GM18526 (cell line): ENCODE results near the gene MCAM.

Experiments
- POLR2A ChIP-seq: IDR thresholded peaks from 3 replicates; pipeline ENCODE4 v1.6.1; 2011; ENCODE audit not compliant: insufficient read length; ENCODE audit errors: extremely low read depth

The MCAM gene

DNA sequence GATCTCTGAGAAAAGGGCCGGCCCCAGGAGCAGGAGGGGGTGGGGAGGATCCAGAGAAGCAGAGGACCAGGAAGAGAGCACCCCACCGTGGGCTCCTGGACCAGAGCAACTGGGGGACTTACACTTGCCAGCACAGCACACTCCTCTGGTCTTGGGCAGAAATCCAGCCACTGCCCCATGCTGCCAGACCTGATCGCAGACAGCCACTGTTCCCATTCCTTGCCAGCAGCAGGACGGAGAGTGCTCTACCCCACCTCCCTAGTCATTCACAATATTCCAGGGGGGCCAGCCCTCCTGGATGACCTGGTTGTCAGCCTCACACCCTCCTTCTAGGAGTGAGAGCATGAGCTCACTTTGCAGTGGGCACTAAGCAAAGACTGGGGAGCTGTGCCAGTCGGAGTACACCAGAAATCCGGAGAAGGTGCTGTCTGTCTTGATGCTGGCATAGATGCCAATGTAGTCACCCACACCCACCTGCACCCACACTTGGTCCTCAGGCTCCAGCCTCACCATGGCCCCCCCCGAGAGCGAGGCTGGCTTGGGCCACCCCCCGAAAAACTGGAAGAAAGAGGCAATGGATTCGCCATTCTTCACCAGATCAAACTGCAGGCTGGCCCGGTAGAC, 22.1 kb upstream of the MCAM start:
- TF ChIP-seq POLR2A = no peak

- no peak for TF ChIP-seq POLR2A
These were observed 21.5 kb upstream of the MCAM start for GRCh38 chr11:119338318-119338890.

DNA sequence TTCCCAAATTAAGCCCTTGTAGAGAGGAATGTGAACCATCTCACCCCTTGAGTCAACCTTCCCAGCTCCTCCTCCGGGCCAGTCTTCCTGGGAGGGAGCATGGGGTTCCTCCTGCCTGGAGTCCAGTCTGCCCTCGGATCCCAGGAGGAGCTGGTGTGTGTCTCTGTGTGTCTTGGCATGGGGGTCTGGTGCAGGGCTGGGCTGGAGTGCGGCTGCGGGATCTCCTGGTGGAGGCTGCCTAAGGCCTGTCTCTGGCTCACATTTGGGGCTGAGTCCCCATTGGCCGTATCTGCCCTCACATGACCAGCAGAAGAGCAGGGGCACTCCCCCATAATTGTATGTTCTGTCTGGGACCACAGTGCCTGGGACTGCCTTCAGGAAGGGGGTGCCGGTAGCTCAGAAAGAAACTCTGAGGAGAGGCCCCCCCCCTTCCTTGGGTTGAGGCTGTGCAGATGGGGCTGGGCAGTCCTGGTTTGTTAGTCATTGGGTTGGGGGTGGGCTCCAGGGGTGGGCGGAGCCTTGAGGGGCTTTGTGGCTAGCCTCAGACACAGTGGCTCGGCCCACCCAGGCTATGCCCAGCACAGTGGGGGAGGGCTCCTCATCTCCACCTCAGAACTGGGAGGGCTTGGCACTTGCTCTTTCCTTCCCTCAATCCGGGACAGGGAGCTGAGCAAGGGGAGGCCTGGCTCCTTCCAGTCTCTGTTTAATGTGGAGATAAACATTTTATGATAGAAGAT, 20.8 kb upstream of the MCAM start:
- TF ChIP-seq POLR2A = no peak

- no peak for TF ChIP-seq POLR2A
These were observed 20.0 kb upstream of the MCAM start for GRCh38 chr11:119336744-119337469.

- TF ChIP-seq POLR2A = no peak
These were observed 19.0 kb upstream of the MCAM start for GRCh38 chr11:119335655-119336543.

GRCh38 chr11:119335091-119335654, 18.2 kb upstream of the MCAM start:
- no peak for TF ChIP-seq POLR2A

GRCh38 chr11:119334174-119334930, 17.4 kb upstream of the MCAM start, which contains the start of gene RNF26:
RNF26 (plus strand) TSS chr11:119334527; CDS start chr11:119335123, 596 bp downstream.
- peak; percentile 56 for TF ChIP-seq POLR2A

DNA sequence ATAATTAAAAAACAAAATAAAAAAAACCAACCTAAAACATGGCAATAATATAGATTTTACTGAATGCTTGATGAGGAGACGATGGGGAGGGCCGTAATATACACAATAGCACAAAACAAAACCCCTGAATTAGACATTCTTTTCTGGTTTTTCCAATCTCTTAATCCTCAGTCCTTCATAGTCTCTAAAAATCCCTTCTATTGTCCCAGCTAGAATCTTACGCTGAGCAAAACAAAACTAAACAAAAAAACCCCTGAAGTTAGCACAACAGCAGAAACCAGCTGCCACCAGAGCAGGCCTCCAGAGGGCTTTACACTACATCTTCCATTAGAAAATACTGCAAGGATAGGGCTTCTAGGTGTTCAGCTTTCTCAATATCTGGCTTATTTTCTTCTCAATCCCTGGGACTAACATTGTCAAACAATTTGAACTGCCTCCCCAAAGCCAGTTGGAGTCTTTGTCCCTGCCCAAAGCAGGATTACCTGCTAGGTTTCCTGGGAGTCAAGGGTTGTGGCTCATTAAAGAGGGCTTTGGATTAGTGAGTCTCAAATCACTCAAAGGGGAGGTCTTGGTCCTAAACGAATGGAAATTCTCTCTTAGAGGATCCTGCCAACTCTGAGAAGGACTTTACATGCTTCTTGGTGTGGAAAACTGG, 15.3 kb upstream of the MCAM start:
- no peak for TF ChIP-seq POLR2A

GRCh38 chr11:119330237-119330636, 13.3 kb upstream of the MCAM start:
- no peak for TF ChIP-seq POLR2A

DNA sequence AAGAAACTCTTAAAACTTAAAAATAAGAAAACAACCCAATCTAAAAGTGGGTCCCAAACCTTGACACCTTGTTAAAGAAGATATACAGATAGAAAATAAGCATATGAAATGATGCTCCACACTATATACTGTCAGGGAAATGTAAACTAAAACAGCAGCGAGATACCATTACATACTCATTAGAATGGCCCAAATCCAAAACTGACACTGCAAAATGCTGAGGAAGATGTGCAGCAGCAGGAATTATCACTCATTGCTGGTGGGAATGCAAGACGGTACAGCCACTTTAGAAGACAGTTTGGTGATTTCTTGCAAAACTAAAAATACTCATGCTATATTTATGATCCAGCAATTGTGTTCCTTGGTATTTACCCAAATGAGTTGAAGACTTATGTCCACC, 12.4 kb upstream of the MCAM start:
- TF ChIP-seq POLR2A = no peak

DNA sequence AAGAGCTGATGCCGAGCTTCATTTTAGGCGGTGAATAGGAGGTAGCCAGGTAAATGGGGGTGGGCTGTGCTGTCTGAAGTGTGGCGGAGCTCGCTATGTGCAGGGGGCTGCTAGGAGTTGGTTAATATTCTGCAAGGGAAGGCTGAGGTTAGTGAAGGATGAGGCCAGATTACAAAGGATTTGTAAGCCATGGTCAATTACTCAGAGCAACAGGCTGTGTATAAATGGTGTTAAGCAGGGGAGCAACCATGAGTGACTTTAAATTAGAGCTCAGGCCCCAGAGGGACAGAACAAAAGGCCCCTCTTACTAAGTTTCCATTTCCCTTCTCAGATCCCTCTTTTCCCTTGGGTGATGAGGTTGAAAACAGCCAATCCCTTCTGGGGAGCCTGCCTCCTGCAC, 7.3 kb upstream of the MCAM start:
- no peak for TF ChIP-seq POLR2A

DNA sequence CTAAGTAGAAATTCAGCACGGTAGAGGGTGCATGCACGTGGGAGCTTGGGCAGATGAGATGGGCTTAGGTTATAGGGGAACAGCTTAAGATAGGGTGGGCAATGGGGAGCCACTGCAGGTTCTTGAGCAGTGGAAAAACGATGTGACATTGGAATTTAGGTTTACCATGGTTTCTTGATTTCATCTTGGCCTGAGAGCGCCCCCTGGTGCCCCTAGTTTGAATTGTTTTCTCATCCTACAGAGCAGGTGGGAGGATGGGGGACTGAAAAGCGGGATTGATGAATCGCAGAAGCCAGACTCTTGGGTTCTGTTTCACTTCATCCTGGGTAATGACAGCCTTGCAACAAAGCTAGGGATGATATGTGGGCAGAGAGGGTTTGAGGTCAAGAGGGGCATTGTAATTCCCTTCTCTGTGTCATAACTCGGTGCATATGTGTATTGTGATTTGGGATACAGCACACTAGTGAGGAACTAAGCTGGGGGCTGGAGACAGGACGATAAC, 6.7 kb upstream of the MCAM start:
- no peak for TF ChIP-seq POLR2A

DNA sequence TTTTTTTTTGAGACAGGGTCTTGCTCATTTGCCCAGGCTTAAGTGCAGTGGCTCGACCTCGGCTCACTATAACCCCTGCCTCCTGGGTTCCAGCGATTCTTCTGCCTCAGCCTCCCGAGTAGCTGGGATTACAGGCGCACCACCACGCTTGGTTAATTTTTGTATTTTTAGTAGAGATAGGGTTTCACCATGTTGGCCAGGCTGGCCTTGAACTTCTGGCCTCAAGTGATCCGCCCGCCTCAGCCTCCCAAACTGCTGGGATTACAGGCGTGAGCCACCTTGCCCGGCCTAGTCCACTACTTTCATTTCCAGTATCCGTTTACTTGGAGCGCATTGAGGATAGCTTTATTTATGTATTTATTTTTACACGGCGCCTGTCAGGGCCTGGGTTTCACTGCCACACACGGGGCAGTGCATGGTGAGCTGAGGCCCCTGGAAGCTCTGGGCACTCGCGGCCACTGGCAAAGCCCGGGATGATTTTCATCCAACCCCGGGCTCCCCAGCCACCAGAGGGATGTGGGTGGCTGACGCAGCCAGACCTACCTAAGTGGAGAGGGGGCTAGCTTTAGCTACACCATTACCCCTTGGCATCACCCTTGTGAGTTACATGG, 6.1 kb upstream of the MCAM start:
- no peak for TF ChIP-seq POLR2A
